ENCODE data around the gene MEGF11.

DNA sequence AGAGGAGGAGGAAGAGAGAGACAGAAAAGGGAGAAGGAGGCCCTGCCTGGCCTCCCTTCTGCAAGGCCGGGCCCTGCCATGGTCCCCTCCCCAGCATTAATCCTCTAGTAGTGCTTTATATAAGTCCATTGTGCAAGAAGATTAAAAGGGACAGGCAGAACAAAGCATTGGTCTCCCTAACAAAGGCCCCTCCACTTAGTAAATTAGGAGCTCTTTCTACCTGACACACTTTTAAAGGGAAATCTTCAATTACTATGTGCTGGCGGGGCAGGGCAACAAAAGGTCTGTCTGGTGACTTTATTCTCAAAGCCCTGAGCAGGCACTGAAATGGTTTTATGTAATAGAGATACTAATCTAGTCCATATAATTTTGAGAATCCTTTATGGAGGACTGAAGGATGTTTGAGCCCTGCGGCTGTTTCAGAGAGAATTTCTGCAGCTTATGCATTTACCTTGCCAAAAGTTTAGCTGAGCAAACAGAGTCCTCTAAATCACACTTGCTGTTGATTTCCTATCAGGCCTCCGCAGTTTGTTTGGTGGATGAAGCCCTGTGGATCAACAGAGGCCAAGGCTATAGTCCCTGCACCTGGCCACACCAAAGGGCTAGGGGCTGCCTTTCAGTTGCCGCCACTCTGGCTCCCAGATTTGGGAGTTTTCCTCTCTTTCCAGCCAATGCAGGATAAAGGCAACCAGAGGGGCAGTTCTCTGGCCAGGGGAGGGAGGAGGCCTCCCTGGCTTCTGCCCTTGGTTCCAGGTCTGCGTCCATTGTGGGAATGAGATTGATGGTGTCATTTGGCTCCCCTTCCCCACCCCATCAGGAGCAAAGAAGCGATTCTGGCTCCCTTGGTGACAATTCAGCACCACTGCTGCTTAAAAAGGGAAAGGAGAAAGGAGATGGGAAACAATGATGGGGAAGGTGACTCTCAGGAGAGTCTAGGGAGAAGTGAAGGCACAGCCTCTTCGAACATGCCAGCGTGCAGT, 148.0 kb downstream of the MEGF11 start:
- TF ChIP-seq, protein P1, sequence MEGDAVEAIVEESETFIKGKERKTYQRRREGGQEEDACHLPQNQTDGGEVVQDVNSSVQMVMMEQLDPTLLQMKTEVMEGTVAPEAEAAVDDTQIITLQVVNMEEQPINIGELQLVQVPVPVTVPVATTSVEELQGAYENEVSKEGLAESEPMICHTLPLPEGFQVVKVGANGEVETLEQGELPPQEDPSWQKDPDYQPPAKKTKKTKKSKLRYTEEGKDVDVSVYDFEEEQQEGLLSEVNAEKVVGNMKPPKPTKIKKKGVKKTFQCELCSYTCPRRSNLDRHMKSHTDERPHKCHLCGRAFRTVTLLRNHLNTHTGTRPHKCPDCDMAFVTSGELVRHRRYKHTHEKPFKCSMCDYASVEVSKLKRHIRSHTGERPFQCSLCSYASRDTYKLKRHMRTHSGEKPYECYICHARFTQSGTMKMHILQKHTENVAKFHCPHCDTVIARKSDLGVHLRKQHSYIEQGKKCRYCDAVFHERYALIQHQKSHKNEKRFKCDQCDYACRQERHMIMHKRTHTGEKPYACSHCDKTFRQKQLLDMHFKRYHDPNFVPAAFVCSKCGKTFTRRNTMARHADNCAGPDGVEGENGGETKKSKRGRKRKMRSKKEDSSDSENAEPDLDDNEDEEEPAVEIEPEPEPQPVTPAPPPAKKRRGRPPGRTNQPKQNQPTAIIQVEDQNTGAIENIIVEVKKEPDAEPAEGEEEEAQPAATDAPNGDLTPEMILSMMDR (IDR thresholded peaks at IDR 0.05; ENCODE audit: insufficient read depth, low read length, poor library complexity, severe bottlenecking) = no peak
- no peak for TF ChIP-seq EZH2phosphoT487 (conservative IDR thresholded peaks at IDR 0.05; ENCODE audit: low read length)
